T-helper 2 cell treated with Interferon-gamma antibody and Interleukin-4, amounts not matched to agents 5 μg/mL and 100 μg/mL, for 36 hours (primary cell): Measurements from ENCODE around the gene FOXE1.

ENCODE experiments used
- DNase-seq: peaks from one replicate; pipeline ENCODE4 v3.0.0; 2021; ENCODE audit warnings: low spot score
- H3K27ac Mint-ChIP-seq: one replicate; pipeline ENCODE4 v1.8.0; 2021; ENCODE audit warnings: mild to moderate bottlenecking, mixed read lengths
- H3K27me3 Mint-ChIP-seq: one replicate; pipeline ENCODE4 v1.8.0; 2021; ENCODE audit warnings: low read depth, mixed read lengths
- H3K36me3 Mint-ChIP-seq: one replicate; pipeline ENCODE4 v1.8.0; 2021; ENCODE audit warnings: low read depth, mixed read lengths
- H3K4me1 Mint-ChIP-seq: one replicate; pipeline ENCODE4 v1.8.0; 2021; ENCODE audit warnings: low read depth, mixed read lengths
- H3K4me3 Mint-ChIP-seq: one replicate; pipeline ENCODE4 v1.8.0; 2022; ENCODE audit warnings: mild to moderate bottlenecking, moderate library complexity, mixed read lengths
- H3K9me3 Mint-ChIP-seq: one replicate; pipeline ENCODE4 v1.8.0; 2021; ENCODE audit warnings: mixed read lengths

FOXE1 gene

GRCh38 chr9:97895695-97896332 is 42.8 kb downstream of the FOXE1 start:
- Mint-ChIP-seq H3K27me3 (no peaks in the 10 kb centered on the region), H3K4me3 (no peak overlapping the region), H3K4me1 (peaks cover 2% of the 10 kb centered on the region), H3K27ac (no peak overlapping the region), H3K9me3 (no peaks in the 10 kb centered on the region), H3K36me3 (peaks cover 13% of the 10 kb centered on the region)
- no peak for DNase-seq

DNA sequence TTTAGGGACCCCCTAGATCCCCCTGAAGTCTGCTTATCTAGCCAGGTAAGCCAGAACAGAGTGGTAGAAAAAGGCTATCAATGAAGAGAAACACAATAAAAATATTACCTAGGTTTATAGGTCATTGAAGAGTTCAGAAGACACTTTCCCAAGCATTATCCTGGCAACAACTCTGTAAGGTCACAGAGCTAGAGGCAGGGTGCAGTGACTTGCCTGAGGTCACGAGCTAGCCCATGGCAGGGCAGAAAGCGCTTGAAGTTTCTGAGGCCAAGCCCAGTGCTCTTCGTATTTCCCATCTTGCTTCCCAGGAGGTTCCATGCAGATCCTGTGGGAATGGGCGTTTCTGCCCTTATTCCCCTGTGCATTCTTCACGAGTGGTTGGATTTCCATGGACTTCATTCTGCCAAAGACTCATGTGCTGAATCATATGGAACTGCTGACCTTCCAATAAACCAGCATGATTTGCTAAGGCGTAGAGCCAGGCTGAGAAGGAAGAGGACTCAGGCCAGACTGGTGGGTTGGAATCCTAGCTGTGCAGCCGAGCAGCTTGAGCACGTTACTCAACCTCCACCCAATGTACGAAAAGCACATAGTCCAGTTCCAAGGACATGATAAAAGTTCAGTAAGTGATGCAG is 47.2 kb downstream of the FOXE1 start:
- Mint-ChIP-seq H3K27me3 (no peaks in the 10 kb centered on the region), H3K27ac (no peak overlapping the region), H3K36me3 (peaks cover 38% of the 10 kb centered on the region), H3K4me1 (peaks cover 34% of the 10 kb centered on the region), H3K4me3 (no peak overlapping the region), H3K9me3 (no peaks in the 10 kb centered on the region)
- DNase-seq, result no peak

DNA sequence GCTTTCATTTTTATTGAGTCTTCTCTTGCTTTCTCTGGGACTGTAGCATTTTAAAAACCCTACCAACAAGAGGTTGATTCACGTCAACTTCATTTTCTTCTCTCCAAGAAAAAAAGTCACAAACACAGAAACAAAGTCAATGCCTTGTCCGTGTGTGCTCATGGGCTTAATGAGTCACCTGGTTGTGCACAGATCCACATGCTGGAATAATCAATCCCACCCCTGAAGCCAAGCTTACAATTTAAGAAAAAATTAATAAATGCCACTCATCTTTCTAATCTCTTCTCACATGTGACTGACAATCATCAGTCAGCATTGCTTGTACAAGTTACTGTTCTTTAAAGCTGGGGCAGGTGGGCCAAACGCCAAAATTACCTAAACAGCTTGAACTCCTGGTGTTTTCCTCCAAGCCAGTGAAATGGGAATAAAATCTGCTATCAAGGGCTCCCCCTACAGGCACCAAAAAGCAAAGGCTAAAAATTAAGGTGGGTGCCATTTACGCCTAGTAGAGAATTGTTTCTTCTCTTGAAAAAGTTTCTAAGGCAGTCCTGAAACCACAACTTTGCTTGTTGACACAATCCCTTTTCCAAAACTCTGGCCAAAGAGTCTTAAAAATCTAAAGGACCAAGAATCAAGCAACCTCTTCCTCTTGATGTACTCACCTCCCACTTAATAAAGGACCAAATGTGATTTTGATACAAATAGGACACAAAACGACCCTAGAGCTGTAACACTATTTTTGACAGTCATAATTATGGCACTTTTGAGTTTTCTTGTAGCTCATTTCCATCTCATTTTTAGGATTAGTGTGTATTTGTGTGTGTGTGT is 47.9 kb downstream of the FOXE1 start:
- no peak for DNase-seq
- Mint-ChIP-seq H3K27ac (peak overlapping the region; percentile 26), H3K4me1 (peaks cover 39% of the 10 kb centered on the region), H3K27me3 (no peaks in the 10 kb centered on the region), H3K4me3 (no peak overlapping the region), H3K9me3 (no peaks in the 10 kb centered on the region), H3K36me3 (peaks cover 39% of the 10 kb centered on the region)

DNA sequence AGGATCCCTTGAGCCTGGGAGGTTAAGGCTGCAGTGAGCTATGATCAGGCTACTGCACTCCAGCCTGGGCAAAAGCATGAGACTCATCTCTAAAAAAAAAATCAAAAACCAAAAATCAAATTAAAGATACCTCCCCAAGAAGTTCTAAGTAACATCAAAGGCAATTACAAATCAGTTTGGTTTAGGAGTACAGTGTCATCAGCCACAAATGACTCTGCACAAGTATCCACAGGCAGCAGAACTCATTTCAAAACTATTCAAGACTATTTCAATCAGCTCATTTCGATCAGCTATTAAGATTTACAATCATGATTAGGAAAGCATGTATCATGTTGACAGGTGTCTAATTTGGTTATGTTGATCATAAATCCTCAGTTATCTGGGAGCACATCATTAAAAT is 50.2 kb downstream of the FOXE1 start:
- peak overlapping the region; percentile 29 for H3K27ac Mint-ChIP-seq
- no peaks in the 10 kb centered on the region for H3K27me3 Mint-ChIP-seq
- peak overlapping the region; percentile 46 for H3K4me3 Mint-ChIP-seq
- H3K9me3 Mint-ChIP-seq, result no peaks in the 10 kb centered on the region
- no peak for DNase-seq
- peaks cover 53% of the 10 kb centered on the region for H3K4me1 Mint-ChIP-seq
- peaks cover 51% of the 10 kb centered on the region for H3K36me3 Mint-ChIP-seq

DNA sequence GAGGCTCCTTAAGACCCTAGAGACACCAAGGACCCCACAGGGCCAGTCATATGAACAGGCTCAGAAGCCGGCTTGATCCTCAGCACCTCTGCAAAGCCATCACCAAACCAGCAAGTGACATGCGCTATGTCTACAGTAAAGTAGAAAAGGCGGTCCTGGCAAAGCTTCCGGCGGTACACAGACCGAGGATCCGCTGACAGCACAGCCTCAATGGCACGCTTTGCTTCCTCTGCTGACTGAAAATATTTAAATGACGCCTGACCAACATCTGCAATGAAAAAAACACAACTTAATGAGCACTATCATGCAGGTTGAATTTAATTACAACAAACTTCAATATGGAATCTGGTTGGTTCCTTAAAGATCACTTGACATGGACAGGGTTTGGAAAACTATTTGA is 51.7 kb downstream of the FOXE1 start:
- Mint-ChIP-seq H3K27me3 (no peaks in the 10 kb centered on the region), H3K27ac (peak overlapping the region; percentile 96), H3K36me3 (peaks cover 57% of the 10 kb centered on the region), H3K4me3 (peak overlapping the region; percentile 85), H3K4me1 (peaks cover 60% of the 10 kb centered on the region), H3K9me3 (no peaks in the 10 kb centered on the region)
- DNase-seq, result peak; percentile 52

DNA sequence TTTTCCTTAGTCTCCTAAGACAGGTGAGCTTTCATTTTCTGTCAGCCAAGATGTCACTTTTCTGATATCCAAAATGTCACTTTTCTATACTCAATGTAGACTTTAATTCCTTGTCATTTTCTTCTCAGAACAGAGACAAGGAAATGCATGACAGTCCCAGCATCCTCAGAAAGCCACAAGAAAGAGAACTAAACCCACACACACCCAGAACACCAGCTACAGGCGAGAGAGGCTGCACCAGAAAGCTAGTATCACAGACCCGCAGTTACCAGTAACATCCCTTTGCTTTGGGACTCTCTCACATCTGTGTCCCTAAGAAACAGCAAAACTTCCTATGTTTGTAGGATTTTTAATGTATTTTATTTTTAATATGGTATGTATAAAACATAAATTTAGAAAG is 52.2 kb downstream of the FOXE1 start:
- Mint-ChIP-seq H3K27me3 (no peaks in the 10 kb centered on the region), H3K27ac (peak overlapping the region; percentile 96), H3K4me1 (peaks cover 65% of the 10 kb centered on the region), H3K9me3 (no peaks in the 10 kb centered on the region), H3K36me3 (peaks cover 59% of the 10 kb centered on the region), H3K4me3 (peak overlapping the region; percentile 85)
- peak; percentile 42 for DNase-seq
